ENCODE measurements around the gene BCKDK. TPM values are rescaled to one million over a fixed set of nuclear protein-coding genes. Genes with fewer than 3 reads are reported as not detected.
"Not testable (repeated sequence)": the region's sequence is repeated elsewhere in the genome, so short reads cannot be mapped to it uniquely, and the experiment has no call there.

The BCKDK gene
- total RNA-seq, 1 donor from 2014 or later = 21.5 TPM

DNA sequence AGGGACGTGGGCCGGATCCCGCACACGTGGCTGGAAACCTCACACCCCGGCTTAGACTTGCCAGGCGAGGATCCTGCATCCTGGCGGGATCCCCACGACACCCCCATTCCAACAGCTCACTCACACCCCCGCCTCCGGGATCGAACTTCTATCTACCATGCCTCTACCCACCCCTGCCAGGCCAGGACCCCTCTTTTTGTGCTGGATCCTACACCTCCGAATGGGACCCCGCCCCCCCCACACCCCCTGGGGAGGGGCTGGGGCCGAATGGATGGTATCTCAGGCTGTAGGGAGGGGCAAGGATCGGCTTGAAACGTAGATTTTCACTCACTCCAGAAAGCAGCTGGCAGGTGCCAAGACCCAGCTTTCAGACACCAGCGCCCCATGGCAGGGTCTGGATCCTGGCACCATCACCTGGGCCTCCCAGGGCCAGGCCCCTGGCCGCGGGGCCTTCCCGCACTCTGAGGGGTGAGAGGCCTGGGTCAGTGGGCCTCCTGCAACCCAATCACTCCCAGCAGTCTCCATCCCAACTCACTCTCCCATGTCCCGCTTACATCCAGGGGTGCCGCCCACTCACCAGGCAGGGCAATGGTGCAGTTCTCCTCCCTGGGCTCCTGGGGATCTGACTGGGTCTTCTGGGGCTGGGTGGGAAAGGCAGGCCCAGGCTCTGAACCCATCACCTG is 35.0 kb downstream of the BCKDK start:
- no peak for ATAC-seq

DNA sequence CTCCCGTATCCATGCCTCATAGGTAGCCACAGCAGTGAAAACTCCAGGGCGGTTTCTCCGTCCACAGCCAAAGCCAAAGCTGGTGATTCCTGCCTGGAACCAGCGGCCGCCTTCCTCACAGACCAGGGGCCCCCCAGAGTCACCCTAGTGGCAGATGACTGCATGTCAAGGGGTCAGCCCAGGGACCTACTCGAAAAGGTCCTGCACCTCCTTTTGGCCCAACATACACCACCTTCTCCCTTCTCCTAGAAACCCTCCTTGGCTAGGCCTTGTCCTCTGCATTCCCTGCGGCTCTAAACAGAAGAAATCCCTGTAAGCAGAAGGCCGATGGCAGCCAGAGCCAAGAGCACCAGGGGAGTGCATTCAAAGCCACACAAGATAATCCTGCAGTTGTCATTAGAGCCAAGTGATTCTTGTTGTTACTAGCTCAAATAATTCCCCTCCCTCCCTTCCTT is 35.5 kb downstream of the BCKDK start:
- no peak for ATAC-seq

DNA sequence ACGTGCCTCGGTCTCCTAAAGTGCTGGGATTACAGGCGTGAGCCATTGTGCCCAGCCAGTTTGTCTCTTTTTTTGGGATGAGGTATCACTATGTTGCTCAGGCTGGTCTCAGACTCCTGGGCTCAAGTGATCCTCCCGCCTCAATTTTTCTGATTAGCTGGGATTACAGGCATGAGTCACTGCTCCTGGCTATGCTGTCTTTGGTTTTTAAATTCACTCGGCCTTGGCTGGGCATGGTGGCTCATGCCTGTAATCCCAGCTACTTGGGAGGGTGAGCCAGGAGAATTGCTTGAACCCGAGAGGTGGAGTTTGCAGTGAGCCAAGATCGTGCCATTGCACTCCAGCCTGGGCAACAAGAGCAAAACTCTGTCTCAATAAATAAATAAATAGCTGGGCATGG is 36.2 kb downstream of the BCKDK start:
- not testable (repeated sequence) for ATAC-seq

DNA sequence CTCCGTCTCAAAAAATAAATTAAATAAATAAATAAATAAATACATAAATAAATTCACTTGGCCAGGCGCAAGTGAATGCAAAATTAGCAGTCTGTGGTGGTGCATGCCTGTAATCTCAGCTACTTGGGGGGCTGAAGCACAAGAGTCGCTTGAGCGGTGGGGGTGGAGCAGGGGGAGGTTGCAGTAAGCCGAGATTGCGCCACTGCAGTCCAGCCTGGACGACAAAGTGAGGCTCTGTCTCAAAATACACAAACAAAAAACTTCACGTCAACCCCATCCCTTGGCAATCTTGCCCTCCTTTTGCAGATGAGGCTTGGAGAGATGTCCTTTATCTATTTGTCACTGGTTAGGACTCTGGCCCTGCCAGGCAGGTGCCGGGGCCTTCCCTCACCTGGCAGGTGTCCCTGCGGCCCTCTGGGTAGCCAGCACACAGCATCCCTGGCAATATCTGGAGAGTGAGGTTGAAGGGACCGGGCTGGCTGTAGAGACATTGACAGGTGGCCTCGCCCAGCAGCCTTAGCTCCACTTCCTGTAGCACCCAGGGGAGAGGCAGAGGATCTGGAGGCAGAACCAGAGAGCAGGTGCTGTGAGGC is 37.3 kb downstream of the BCKDK start:
- no peak for ATAC-seq

DNA sequence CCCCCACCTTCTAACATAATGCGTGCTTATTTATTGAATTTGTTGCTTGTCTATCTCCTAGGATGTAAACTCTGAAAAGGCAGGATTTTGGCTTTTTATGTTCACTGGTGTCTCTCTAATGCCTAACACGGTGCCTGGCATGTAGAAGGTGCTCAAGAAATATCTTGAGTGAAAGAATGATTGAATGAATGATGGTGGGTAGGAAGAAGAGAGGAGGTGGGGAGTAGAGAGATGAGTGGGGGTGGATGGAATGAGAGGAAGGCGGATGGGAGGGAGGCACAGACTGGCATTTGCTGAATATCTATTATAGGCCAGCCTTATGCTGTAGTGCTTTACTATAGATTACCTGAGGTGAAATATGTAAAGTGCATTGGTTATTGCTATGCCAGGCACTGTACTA is 39.4 kb downstream of the BCKDK start:
- ATAC-seq = no peak

DNA sequence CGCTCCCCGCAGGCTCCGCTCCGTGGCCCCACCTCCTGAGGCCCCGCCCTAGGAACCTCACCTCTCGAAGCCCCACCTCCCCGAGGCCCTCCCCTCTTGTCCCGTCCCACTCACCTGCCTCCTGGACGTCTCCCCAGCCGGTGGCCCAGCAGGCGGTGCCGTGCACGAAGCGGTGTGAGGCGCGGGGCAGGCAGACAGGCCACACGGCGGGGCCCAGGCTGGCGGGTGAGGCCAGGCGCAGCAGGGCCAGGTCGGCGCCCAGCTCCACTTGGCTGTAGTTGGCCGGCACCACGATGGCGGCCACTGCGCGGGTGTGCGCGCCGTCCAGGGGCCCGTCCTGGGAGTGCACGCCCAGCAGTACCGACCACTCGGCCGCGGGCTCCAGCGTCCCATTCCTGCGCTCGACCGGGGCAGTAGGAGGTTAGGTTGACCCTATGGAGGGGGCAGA is 40.1 kb downstream of the BCKDK start:
- peak; percentile 81 for ATAC-seq

DNA sequence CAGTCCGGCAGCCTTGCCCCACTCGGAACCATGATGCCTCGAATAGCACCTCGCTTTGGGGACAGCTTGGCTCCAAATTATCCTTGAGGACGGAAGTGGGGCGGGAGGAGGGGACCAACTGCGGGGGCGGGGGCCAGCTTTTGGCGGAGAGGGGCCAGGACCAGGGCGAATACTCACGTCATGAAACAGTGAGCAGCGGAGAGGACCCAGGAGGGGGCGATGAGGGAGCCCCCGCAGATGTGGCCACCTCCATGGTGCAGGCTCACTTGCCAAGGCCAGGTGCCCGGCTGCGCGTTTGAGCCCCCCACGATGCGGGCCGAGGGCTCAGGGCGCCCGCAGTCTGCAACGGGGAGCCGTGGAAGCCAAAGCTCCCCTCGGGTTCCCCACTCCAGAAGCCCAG is 40.7 kb downstream of the BCKDK start:
- ATAC-seq = no peak

DNA sequence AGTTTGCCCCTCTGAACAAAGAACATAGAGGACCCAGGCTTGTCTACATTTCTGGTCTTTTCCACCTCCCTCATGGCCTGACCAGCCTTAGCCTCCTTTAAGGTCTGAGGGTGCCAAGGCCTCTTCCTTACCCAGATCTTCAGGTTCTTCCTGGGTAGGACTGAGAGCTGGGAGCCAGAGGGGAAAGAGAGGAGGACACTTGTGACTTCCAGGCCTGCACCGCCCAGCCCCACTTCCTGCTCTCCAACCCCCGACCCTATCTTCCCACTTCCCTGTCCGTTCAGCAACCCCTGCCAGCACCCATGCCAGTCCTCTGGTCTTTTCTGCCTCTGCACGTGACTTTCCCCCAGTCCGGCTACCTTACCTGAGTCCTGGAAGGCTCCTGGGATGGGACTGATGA is 41.1 kb downstream of the BCKDK start:
- ATAC-seq = no peak

DNA sequence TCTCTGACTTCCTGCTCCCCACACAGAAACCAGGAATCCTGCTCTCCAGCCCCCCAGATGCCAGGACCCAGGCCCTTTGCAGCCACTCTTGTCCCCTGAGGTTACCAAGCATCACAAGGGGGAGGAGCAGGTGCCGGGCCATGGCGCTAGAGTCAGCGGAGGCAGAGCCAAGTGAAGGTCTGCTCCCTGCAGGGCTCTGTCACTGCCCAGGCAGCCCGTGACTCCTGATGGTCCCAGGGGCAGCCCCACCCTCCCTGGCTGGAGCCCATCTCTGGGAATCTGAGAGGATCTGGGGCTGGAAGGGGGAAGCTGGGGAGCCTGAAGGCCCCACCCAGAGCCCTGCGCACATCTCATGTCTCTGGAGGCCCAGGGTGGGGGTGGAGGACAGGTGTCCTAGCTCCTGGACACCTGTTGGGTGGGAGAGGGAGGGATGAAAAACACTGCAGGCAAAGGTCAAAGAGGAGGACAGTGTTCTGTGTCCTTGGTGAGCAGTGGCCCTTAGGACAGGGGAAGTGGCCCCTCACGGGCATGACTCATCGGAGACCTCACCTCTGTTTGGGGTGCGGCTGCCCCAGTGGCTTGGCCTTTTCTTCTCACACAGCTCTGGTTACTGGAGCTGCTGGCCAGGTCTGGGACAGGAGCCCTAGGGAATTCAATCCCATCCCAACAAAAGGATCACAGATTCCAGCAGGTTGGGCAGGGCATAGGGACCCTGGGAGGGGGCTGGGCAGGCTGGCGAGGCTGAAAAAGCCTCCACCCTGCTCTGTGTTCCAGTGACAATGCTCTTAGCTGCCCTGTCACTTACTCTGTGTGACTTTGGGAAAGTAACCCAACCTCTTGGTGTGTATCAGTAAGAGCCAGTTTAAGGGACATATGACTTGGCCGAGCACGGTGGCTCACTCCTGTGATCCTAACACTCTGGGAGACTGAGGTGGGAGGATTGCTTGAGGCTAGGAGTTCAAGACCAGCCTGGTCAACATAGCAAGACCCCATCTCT is 42.0 kb downstream of the BCKDK start, which contains the start of gene PRSS36:
Gene PRSS36 (minus strand): TSS at position 173 of the 997 bp plus-strand sequence. CDS start 31 bp downstream, at position 142.
- ATAC-seq = no peak

DNA sequence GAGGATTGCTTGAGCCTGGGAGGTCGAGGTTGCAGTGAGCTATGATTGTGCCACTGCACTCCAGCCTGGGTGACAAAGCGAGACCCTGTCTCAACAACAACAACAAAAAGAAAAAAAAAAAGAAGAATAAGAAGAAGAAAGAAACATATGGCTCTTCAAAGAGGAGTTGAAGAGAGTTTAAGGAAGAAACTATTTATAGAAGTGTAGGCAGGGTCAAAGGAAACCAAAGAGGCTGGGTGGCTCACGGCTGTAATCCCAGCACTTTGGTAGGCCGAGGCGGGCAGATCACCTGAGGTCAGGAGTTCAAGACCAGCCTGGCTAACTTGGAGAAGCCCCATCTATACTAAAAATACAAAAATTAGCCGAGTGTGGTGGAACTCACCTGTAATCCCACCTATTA is 42.8 kb downstream of the BCKDK start:
- not testable (repeated sequence) for ATAC-seq

DNA sequence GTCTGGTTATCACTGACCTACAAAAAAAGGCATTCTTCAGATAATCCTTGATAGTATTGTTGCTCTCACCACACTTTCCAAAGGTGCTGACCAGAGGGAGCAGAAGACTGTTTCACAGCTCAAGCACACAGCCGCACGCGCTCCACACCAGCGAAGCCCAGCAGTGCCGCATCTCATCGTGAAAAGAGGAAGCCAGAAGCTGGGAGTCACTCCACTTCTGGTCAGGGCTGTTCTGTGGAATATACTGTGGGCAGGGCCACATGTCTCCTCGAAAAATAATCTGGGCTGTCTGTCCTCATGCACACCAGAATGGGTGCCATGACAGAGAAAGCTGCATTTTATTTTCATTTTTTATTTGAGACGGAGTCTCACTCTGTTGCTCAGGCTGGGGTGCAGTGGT is 49.0 kb downstream of the BCKDK start:
- peak; percentile 53 for ATAC-seq

Other genes with a start within 250 kb of the BCKDK start
- 30.5 TPM for gene BCL7C, start 214.3 kb upstream of the BCKDK start, total RNA-seq
- gene CTF1, start 211.8 kb upstream of the BCKDK start, total RNA-seq = 2.3 TPM
- 19.2 TPM for gene FBXL19, start 184.8 kb upstream of the BCKDK start, total RNA-seq
- 9.8 TPM for gene ORAI3, start 159.3 kb upstream of the BCKDK start, total RNA-seq
- 8.2 TPM for gene SETD1A, start 150.6 kb upstream of the BCKDK start, total RNA-seq
- gene HSD3B7, start 123.2 kb upstream of the BCKDK start, total RNA-seq = 14.5 TPM
- gene STX1B, start 97.7 kb upstream of the BCKDK start, total RNA-seq = 0.80 TPM
- 42.8 TPM for gene STX4, start 74.8 kb upstream of the BCKDK start, total RNA-seq
- 5.3 TPM for gene ZNF668, start 34.1 kb upstream of the BCKDK start, total RNA-seq
- gene ZNF646, start 34.0 kb upstream of the BCKDK start, total RNA-seq = 9.0 TPM
- 0.48 TPM for gene PRSS53, start 19.4 kb upstream of the BCKDK start, total RNA-seq
- 22.3 TPM for gene VKORC1, start 13.6 kb upstream of the BCKDK start, total RNA-seq
- 25.5 TPM for gene KAT8, start 9.3 kb downstream of the BCKDK start, total RNA-seq
- 59.3 TPM for gene PRSS8, start 27.3 kb downstream of the BCKDK start, total RNA-seq
- gene PRSS36, start 41.7 kb downstream of the BCKDK start, total RNA-seq = 1.5 TPM
- 127 TPM for gene FUS, start 71.8 kb downstream of the BCKDK start, total RNA-seq
- 75.6 TPM for gene PYCARD, start 94.4 kb downstream of the BCKDK start, total RNA-seq
- gene TRIM72, start 105.7 kb downstream of the BCKDK start, total RNA-seq = 0.04 TPM
- gene PYDC1, start 108.7 kb downstream of the BCKDK start, total RNA-seq = not detected
- gene ITGAM, start 151.6 kb downstream of the BCKDK start, total RNA-seq = 0.96 TPM
- 1.9 TPM for gene ITGAX, start 246.8 kb downstream of the BCKDK start, total RNA-seq

Data from esophagus mucosa (tissue), 1 donor.